ENCODE results near the gene LRRC47. TPM values are rescaled to one million over a fixed set of nuclear protein-coding genes. Genes with fewer than 3 reads are reported as not detected.
"Not testable (repeated sequence)": the region's sequence is repeated elsewhere in the genome, so short reads cannot be mapped to it uniquely, and the experiment has no call there.

The LRRC47 gene
- total RNA-seq, 1 donor from 2014 or later = 55.4 TPM

DNA sequence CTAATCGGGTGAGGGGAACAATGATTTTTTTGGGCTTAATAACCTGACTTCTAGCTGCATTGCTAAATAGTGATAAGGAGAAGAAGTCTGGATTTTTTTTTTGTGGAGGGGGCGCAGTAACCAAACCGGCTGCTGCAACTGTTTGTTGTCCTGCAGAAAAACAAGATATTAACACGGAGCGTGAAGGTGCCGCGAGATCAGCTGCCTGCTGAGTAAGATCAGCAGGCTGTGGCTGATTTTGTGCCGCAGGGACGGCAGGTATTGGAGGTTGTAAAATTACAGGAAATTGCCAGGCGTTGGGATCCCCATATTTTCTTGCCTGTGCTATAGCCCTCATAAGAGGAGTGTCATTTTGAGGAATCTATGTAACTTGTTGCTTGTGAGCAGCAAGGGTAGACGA is 8.7 kb upstream of the LRRC47 start:
- no peaks in the 10 kb centered on the region for H3K4me1 Mint-ChIP-seq
- no peak for DNase-seq (ENCODE audit: low spot score in 2 of 2, unreplicated experiment in 2 of 2)
- H3K27me3 Mint-ChIP-seq (ENCODE audit: low read depth) = peaks cover 44% of the 10 kb centered on the region
- H3K36me3 Mint-ChIP-seq = no peaks in the 10 kb centered on the region
- peaks cover 11% of the 10 kb centered on the region for H3K9me3 Mint-ChIP-seq
- no peak overlapping the region for H3K27ac Mint-ChIP-seq
- no peak overlapping the region for H3K4me3 Mint-ChIP-seq
- TF ChIP-seq, protein P1, sequence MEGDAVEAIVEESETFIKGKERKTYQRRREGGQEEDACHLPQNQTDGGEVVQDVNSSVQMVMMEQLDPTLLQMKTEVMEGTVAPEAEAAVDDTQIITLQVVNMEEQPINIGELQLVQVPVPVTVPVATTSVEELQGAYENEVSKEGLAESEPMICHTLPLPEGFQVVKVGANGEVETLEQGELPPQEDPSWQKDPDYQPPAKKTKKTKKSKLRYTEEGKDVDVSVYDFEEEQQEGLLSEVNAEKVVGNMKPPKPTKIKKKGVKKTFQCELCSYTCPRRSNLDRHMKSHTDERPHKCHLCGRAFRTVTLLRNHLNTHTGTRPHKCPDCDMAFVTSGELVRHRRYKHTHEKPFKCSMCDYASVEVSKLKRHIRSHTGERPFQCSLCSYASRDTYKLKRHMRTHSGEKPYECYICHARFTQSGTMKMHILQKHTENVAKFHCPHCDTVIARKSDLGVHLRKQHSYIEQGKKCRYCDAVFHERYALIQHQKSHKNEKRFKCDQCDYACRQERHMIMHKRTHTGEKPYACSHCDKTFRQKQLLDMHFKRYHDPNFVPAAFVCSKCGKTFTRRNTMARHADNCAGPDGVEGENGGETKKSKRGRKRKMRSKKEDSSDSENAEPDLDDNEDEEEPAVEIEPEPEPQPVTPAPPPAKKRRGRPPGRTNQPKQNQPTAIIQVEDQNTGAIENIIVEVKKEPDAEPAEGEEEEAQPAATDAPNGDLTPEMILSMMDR (IDR thresholded peaks at IDR 0.05; ENCODE audit: unreplicated experiment) = no peak

- H3K4me1 Mint-ChIP-seq; H3K27ac Mint-ChIP-seq; H3K4me3 Mint-ChIP-seq; DNase-seq (ENCODE audit: low spot score in 2 of 2, unreplicated experiment in 2 of 2); H3K36me3 Mint-ChIP-seq: not testable (repeated sequence)
- Mint-ChIP-seq H3K9me3 (peaks cover 11% of the 10 kb centered on the region), H3K27me3 (ENCODE audit: low read depth) (peaks cover 48% of the 10 kb centered on the region)
Measured at GRCh38 chr1:3804627-3804944, 8.3 kb upstream of the LRRC47 start.

- Mint-ChIP-seq H3K27ac (no peak overlapping the region), H3K4me1 (no peaks in the 10 kb centered on the region), H3K36me3 (no peaks in the 10 kb centered on the region), H3K9me3 (peaks cover 11% of the 10 kb centered on the region), H3K4me3 (no peak overlapping the region), H3K27me3 (ENCODE audit: low read depth) (peaks cover 50% of the 10 kb centered on the region)
- TF ChIP-seq, protein P1 (IDR thresholded peaks at IDR 0.05; ENCODE audit: unreplicated experiment) = no peak
- DNase-seq (ENCODE audit: low spot score in 2 of 2, unreplicated experiment in 2 of 2) = no peak
Measured at GRCh38 chr1:3803905-3804626, 7.8 kb upstream of the LRRC47 start.

GRCh38 chr1:3800795-3801194 is 4.5 kb upstream of the LRRC47 start:
- DNase-seq (ENCODE audit: low spot score in 2 of 2, unreplicated experiment in 2 of 2); H3K9me3 Mint-ChIP-seq; H3K4me1 Mint-ChIP-seq; H3K36me3 Mint-ChIP-seq; H3K4me3 Mint-ChIP-seq; H3K27ac Mint-ChIP-seq: not testable (repeated sequence)
- peaks cover 51% of the 10 kb centered on the region for H3K27me3 Mint-ChIP-seq (ENCODE audit: low read depth)

DNA sequence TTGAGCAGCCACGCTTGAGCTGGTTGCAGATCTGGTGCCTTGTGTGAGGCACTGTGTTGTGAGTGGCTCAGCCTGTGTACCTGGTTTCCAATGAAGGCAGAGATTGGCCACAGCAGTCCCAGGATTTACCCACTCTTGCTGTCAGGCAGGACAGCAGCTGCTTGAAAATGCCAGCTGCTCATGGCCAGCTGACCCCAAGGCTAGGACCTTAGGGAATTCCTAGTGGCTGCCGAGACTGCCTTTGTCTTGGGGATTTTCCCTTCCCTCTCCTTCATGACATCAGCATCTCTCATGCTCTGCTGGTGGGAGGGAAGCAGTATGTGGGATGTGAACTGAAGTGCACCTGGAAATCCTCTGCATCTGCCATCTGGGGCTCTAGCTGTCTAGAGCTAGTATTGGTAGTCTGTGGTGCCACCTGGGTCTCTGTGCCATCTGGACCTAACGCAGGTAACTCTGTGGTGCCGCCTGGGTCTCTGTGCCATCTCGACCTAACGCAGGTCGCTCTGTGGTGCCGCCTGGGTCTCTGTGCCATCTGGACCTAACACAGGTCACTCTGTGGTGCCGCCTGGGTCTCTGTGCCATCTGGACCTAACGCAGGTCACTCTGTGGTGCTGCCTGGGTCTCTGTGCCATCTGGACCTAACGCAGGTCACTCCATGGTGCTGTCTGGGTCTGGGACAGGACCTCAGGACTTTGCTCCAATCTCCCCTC is 3.8 kb upstream of the LRRC47 start:
- Mint-ChIP-seq H3K27ac (no peak overlapping the region), H3K4me3 (no peak overlapping the region), H3K27me3 (ENCODE audit: low read depth) (peaks cover 51% of the 10 kb centered on the region), H3K9me3 (peaks cover 4% of the 10 kb centered on the region), H3K4me1 (peaks cover 12% of the 10 kb centered on the region), H3K36me3 (no peaks in the 10 kb centered on the region)
- TF ChIP-seq, protein P1 (IDR thresholded peaks at IDR 0.05; ENCODE audit: unreplicated experiment) = no peak
- DNase-seq (ENCODE audit: low spot score in 2 of 2, unreplicated experiment in 2 of 2) = no peak

- Mint-ChIP-seq H3K36me3 (peaks cover 4% of the 10 kb centered on the region), H3K9me3 (no peaks in the 10 kb centered on the region), H3K27me3 (ENCODE audit: low read depth) (peaks cover 13% of the 10 kb centered on the region), H3K4me1 (peaks cover 20% of the 10 kb centered on the region), H3K27ac (peak overlapping the region; percentile 43), H3K4me3 (peak overlapping the region; percentile 81)
- DNase-seq (ENCODE audit: low spot score in 2 of 2, unreplicated experiment in 2 of 2) = no peak
- TF ChIP-seq, protein P1 (IDR thresholded peaks at IDR 0.05; ENCODE audit: unreplicated experiment) = no peak
Measured at GRCh38 chr1:3795453-3796214, 664 bp downstream of the LRRC47 start.

Data from mesothelial cell of epicardium (in vitro differentiated cells).